HL-60 (cell line): ENCODE results near the gene CHPF2.

ENCODE experiments used
- DNase-seq, 2 experiments: peaks; one replicate each; pipeline ENCODE4 v3.0.0-alpha.2; 2010 to 2020; ENCODE audit warnings: low read depth in 1 of 2, low spot score in 1 of 2
- H3K27ac ChIP-seq: fragments of 250-450 bp; sonication (Bioruptor Pico); replicated peaks from 2 replicates; pipeline ENCODE4 v1.5.1; 2020; ENCODE audit warnings: mild to moderate bottlenecking, moderate library complexity
- H3K27me3 ChIP-seq: fragments of 250-450 bp; sonication (Bioruptor Pico); 2 replicates; pipeline ENCODE4 v1.5.1; 2021; ENCODE audit warnings: mild to moderate bottlenecking, moderate library complexity; ENCODE audit not compliant: insufficient read depth, poor library complexity, severe bottlenecking
- H3K4me3 ChIP-seq: replicated peaks from 2 replicates; pipeline ENCODE4 v1.5.1; 2011; ENCODE audit warnings: mild to moderate bottlenecking, control low read depth, low read length; ENCODE audit not compliant: insufficient read depth
- GABPA ChIP-seq: IDR thresholded peaks from 2 replicates; pipeline ENCODE4 v1.6.1; 2012; ENCODE audit warnings: low read depth
- POLR2AphosphoS5 ChIP-seq: IDR thresholded peaks from 2 replicates; pipeline ENCODE4 v1.6.1; 2012; ENCODE audit warnings: low read depth
- SPI1 ChIP-seq: IDR thresholded peaks from 2 replicates; pipeline ENCODE4 v1.6.1; 2012; ENCODE audit warnings: low read depth, mild to moderate bottlenecking, borderline replicate concordance
- TF ChIP-seq, protein P1 (sequence below): IDR thresholded peaks from 2 replicates; pipeline ENCODE4 v1.6.1; 2012; ENCODE audit warnings: low read depth; ENCODE audit not compliant: insufficient replicate concordance
- TF ChIP-seq, protein P2 (sequence below): IDR thresholded peaks from one replicate; pipeline ENCODE4 v1.5.1; 2011; ENCODE audit warnings: low read length, control low read depth, inconsistent platforms; ENCODE audit not compliant: insufficient read depth

The CHPF2 gene

DNA sequence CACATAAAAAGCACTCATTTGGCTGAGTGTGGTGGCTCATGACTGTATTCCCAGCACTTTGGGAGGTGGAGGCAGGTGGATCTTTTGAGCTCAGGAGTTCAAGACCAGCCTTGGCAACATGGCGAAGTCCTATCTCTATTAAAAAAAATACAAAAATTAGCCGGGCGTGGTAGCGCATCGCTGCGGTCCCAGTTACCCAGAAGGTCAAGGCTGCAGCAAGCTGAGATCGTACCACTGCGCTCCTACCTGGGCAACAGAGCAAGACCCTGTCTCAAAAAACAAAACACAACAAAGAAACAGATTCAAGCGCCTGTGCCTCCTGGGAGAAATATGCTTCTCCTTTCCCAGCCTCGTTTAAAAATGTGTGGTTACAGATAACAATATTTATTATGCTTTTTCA lies 3.0 kb upstream of the CHPF2 start:
- no peak overlapping the region for H3K27ac ChIP-seq
- H3K27me3 ChIP-seq = no peaks in the 10 kb centered on the region
- TF ChIP-seq GABPA (no peak), POLR2AphosphoS5 (no peak), SPI1 (no peak)
- TF ChIP-seq, protein P1, sequence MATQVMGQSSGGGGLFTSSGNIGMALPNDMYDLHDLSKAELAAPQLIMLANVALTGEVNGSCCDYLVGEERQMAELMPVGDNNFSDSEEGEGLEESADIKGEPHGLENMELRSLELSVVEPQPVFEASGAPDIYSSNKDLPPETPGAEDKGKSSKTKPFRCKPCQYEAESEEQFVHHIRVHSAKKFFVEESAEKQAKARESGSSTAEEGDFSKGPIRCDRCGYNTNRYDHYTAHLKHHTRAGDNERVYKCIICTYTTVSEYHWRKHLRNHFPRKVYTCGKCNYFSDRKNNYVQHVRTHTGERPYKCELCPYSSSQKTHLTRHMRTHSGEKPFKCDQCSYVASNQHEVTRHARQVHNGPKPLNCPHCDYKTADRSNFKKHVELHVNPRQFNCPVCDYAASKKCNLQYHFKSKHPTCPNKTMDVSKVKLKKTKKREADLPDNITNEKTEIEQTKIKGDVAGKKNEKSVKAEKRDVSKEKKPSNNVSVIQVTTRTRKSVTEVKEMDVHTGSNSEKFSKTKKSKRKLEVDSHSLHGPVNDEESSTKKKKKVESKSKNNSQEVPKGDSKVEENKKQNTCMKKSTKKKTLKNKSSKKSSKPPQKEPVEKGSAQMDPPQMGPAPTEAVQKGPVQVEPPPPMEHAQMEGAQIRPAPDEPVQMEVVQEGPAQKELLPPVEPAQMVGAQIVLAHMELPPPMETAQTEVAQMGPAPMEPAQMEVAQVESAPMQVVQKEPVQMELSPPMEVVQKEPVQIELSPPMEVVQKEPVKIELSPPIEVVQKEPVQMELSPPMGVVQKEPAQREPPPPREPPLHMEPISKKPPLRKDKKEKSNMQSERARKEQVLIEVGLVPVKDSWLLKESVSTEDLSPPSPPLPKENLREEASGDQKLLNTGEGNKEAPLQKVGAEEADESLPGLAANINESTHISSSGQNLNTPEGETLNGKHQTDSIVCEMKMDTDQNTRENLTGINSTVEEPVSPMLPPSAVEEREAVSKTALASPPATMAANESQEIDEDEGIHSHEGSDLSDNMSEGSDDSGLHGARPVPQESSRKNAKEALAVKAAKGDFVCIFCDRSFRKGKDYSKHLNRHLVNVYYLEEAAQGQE = no peak
- TF ChIP-seq, protein P2, sequence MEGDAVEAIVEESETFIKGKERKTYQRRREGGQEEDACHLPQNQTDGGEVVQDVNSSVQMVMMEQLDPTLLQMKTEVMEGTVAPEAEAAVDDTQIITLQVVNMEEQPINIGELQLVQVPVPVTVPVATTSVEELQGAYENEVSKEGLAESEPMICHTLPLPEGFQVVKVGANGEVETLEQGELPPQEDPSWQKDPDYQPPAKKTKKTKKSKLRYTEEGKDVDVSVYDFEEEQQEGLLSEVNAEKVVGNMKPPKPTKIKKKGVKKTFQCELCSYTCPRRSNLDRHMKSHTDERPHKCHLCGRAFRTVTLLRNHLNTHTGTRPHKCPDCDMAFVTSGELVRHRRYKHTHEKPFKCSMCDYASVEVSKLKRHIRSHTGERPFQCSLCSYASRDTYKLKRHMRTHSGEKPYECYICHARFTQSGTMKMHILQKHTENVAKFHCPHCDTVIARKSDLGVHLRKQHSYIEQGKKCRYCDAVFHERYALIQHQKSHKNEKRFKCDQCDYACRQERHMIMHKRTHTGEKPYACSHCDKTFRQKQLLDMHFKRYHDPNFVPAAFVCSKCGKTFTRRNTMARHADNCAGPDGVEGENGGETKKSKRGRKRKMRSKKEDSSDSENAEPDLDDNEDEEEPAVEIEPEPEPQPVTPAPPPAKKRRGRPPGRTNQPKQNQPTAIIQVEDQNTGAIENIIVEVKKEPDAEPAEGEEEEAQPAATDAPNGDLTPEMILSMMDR = no peak
- no peak overlapping the region for H3K4me3 ChIP-seq
- DNase-seq = no peak

DNA sequence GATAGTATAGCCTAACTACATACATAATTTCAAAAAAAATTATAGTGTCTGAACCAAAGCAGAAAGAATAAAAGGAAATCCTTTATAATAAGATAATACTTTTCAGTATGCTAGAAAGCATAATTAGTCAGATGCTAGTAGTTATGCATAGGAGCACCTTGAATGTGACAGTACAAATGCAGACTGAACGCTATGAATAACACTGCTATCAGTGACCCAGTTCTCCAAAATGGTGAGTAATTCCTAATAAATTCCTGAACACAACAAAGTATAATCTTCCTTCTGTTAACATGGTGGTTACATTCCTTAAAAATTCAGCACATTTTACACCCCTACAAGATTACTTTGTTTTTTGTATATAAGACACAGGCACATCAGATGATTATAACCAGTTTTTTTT lies 1.2 kb upstream of the CHPF2 start:
- Histone ChIP-seq H3K4me3 (no peak overlapping the region), H3K27ac (no peak overlapping the region), H3K27me3 (no peaks in the 10 kb centered on the region)
- TF ChIP-seq POLR2AphosphoS5 (no peak), GABPA (no peak), SPI1 (no peak)
- TF ChIP-seq, protein P1 = no peak
- TF ChIP-seq, protein P2 = no peak
- DNase-seq = no peak

DNA sequence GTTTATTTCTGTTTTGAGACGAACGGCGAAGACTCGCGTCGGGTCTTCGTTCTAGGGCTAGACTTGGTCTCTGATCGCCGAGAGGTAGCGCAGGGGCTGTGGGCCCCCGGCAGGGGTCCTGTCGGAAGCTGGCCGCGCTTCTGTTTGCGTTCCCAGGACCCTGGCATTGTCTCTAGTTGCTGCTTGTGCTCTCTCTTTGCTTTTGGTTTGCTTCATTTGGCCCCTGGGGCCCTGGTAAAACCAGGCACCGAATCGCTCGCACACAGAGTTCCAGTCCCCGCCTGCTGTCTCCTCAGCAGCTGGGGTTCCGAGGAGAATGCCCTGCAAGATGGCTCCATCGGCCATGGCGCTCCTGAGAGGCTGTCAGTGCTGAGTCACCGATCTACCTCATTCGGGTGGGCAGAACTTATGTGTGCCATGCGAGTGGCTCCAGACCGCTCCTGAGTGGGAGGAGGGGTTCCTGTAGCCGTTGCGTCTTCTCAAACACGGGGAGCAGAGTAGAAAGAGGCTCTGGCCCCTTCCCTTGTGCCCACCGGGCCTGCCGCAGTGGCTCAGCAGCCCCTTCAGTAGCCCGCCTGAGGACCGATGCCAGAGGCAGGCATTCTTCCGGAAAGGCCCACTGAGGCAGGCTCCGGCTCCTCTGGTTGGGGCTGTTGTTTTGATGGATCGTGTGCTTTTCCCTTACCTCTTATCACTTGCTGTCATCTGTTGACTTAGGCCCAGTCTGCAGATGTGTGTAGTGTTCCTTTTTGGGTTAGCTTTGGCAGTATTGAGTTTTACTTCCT lies 826 bp downstream of the CHPF2 start:
- TF ChIP-seq, protein P1 = no peak
- no peak for TF ChIP-seq GABPA
- TF ChIP-seq, protein P2 = no peak
- Histone ChIP-seq H3K27me3 (no peaks in the 10 kb centered on the region), H3K27ac (peak overlapping the region; percentile 79), H3K4me3 (peak overlapping the region; percentile 93)
- DNase-seq = peak; percentile 57 to 71
